ENCODE results near the gene PNKP.

PNKP gene

DNA sequence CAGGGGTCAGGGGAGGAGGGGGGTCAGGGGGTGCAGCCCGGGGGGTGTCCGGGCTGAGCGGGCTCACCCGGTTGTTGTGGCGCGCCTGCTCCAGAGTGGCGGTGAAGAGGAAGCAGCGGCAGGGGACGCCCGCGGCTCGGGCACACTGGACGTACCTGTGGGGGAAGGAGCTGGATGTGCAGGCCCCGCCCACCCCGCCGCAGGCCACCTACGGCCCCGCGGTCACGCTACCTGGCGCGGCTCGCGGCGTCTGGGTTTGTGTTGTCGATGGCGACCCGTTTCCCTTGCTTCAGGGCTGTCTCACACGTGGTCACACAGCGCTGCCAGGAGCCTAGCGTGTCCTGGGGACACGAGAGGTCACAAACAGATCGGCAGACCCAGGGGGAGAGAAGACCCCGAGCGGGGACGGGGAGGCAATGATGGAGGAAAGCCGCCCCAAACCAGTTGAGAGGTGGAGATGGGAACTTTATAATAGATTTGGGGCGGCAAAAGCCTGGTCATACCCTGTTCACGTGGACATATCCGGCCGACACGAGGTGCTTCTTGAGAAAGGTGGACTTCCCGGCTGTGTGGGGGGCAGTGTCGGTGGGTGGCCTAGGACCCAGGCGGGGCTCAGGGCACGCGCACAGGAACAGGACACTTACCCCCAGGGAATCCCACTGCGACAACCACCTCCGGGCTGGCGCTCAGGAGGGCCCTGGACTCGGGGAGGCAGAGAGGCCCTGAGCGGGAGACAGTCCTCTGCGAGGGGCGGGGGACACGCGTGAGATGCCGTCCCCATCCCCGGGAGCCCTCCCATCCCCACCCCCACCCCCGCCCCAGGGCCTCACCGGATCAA, 5.6 kb downstream of the PNKP start:
- no peak overlapping the region for H3K9ac ChIP-seq (ENCODE audit: low read length)
- no peak overlapping the region for H3K23ac ChIP-seq (ENCODE audit: low read length in 2 of 2)
- no peak overlapping the region for H2BK120ac ChIP-seq (ENCODE audit: low read depth, low read length)
- peaks cover 57% of the 10 kb centered on the region for H3K4me1 ChIP-seq (ENCODE audit: control insufficient read depth, insufficient read depth, low read depth, low read length)
- DNase-seq = no peak
- H3K4me3 ChIP-seq (ENCODE audit: insufficient read depth in 1 of 2, low read depth in 1 of 2, low read length in 2 of 2) = no peak overlapping the region
- H3K9me3 ChIP-seq (ENCODE audit: control insufficient read depth, low read length) = no peaks in the 10 kb centered on the region
- H3K14ac ChIP-seq (ENCODE audit: low read length in 2 of 2) = no peak overlapping the region
- no peak overlapping the region for H2BK12ac ChIP-seq (ENCODE audit: low read length in 2 of 2)
- no peak overlapping the region for H2AFZ ChIP-seq (ENCODE audit: low read depth, low read length)
- no peak overlapping the region for H4K8ac ChIP-seq (ENCODE audit: low read length)
- no peaks in the 10 kb centered on the region for H3K27me3 ChIP-seq (ENCODE audit: control insufficient read depth in 1 of 2, insufficient read depth in 1 of 2, low read length in 2 of 2)
- H3K4me2 ChIP-seq (ENCODE audit: low read length, poor library complexity, severe bottlenecking) = no peak overlapping the region
- no peak overlapping the region for H3K18ac ChIP-seq (ENCODE audit: low read depth in 1 of 2, low read length in 2 of 2)
- H2BK5ac ChIP-seq (ENCODE audit: low read depth, low read length, poor library complexity, severe bottlenecking) = no peak overlapping the region
- H2BK15ac ChIP-seq (ENCODE audit: low read depth, poor library complexity, severe bottlenecking) = no peak overlapping the region
- H3K27ac ChIP-seq (ENCODE audit: low read length, poor library complexity, severe bottlenecking) = no peak overlapping the region
- H3K4ac ChIP-seq (ENCODE audit: low read depth in 1 of 2, low read length in 2 of 2) = no peak overlapping the region
- H3K36me3 ChIP-seq (ENCODE audit: control insufficient read depth in 1 of 2, insufficient read depth in 2 of 2, low read depth in 1 of 2, low read length in 2 of 2) = peaks cover 65 to 87% of the 10 kb centered on the region in 2 experiments
- peaks cover 22% of the 10 kb centered on the region for H3K79me1 ChIP-seq (replicated peaks; ENCODE audit: low read length, poor library complexity, severe bottlenecking)
- 95% methylated on average over 44 of the region's 60 CpGs for WGBS
- no peak overlapping the region for H4K91ac ChIP-seq (ENCODE audit: low read length)
- H2AK5ac ChIP-seq (ENCODE audit: low read length, severe bottlenecking) = no peak overlapping the region

DNA sequence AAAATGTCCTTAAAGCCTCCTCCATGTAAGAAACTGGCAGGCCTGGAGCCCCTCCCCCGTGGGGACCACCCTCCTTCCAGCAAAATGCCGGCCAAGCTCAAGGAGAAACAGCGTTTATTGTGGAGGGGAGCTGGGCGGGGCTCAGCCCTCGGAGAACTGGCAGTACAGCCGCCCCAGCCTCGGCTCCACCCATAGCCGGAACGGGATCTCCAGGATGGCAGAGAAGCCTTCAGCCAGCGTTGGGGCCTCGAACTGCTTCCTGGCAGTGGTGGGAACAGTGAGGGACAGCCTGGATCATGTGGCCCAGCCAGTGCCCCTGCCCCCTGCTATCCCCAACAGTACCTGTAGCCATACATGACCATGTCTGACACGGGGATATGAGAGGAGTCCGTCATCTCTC, 6.3 kb downstream of the PNKP start:
- Histone ChIP-seq H3K23ac (ENCODE audit: low read length in 2 of 2) (no peak overlapping the region), H3K9ac (ENCODE audit: low read length) (no peak overlapping the region), H3K79me1 (replicated peaks; ENCODE audit: low read length, poor library complexity, severe bottlenecking) (peaks cover 23% of the 10 kb centered on the region), H3K14ac (ENCODE audit: low read length in 2 of 2) (no peak overlapping the region), H2AK5ac (ENCODE audit: low read length, severe bottlenecking) (no peak overlapping the region), H3K36me3 (ENCODE audit: control insufficient read depth in 1 of 2, insufficient read depth in 2 of 2, low read depth in 1 of 2, low read length in 2 of 2) (peaks cover 69 to 92% of the 10 kb centered on the region in 2 experiments), H2AFZ (ENCODE audit: low read depth, low read length) (no peak overlapping the region), H3K4ac (ENCODE audit: low read depth in 1 of 2, low read length in 2 of 2) (no peak overlapping the region), H3K27me3 (ENCODE audit: control insufficient read depth in 1 of 2, insufficient read depth in 1 of 2, low read length in 2 of 2) (no peaks in the 10 kb centered on the region), H2BK12ac (ENCODE audit: low read length in 2 of 2) (no peak overlapping the region), H3K4me3 (ENCODE audit: insufficient read depth in 1 of 2, low read depth in 1 of 2, low read length in 2 of 2) (no peak overlapping the region), H3K4me2 (ENCODE audit: low read length, poor library complexity, severe bottlenecking) (no peak overlapping the region), H3K27ac (ENCODE audit: low read length, poor library complexity, severe bottlenecking) (no peak overlapping the region), H2BK120ac (ENCODE audit: low read depth, low read length) (no peak overlapping the region), H3K18ac (ENCODE audit: low read depth in 1 of 2, low read length in 2 of 2) (no peak overlapping the region), H3K9me3 (ENCODE audit: control insufficient read depth, low read length) (no peaks in the 10 kb centered on the region), H2BK15ac (ENCODE audit: low read depth, poor library complexity, severe bottlenecking) (no peak overlapping the region), H3K4me1 (ENCODE audit: control insufficient read depth, insufficient read depth, low read depth, low read length) (peaks cover 55% of the 10 kb centered on the region), H2BK5ac (ENCODE audit: low read depth, low read length, poor library complexity, severe bottlenecking) (no peak overlapping the region), H4K91ac (ENCODE audit: low read length) (no peak overlapping the region), H4K8ac (ENCODE audit: low read length) (no peak overlapping the region)
- WGBS = 62% methylated on average over 12 of the region's 13 CpGs
- no peak for DNase-seq

DNA sequence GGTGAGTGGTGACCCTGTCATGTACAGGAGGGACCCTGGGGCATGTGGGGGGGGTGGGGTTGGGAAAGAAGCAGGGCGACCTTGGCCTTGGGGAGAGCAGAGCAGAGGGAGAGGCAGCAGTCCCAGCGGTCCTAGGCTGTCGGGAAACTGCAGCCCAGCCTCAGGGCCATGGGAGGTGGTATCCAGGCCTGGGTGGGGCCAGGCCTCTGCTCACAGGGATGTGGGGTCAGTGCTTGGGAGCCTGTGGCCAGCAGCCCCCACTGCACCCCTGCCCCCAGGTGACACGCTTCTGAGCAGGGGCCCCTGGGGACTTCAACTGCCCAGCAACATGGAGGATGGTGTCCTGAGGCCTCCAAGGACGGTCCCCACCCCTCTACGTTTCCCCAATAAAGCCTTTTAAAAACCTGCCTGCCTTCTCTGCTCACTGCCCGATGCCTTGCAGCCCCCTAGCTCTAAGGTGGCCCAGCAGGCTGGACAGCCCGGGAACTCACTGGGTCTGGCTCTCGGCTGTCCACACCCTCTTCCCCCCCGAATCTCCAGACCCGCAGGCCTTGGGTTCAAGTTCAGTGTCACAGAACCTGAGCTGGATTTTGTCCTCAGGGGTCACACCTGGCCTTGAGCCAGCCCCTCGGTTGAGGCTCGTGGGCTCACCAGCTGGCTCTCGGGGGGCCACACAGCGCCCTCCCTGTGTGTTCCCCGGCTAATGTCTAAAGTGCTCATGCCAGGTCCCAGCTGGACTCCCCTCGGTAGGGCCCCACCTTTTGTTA, 6.9 kb downstream of the PNKP start:
- Histone ChIP-seq H3K4ac (ENCODE audit: low read depth in 1 of 2, low read length in 2 of 2) (no peak overlapping the region), H3K23ac (ENCODE audit: low read length in 2 of 2) (no peak overlapping the region), H3K36me3 (ENCODE audit: control insufficient read depth in 1 of 2, insufficient read depth in 2 of 2, low read depth in 1 of 2, low read length in 2 of 2) (peaks cover 74 to 95% of the 10 kb centered on the region in 2 experiments), H3K9ac (ENCODE audit: low read length) (no peak overlapping the region), H3K27ac (ENCODE audit: low read length, poor library complexity, severe bottlenecking) (no peak overlapping the region), H3K4me3 (ENCODE audit: insufficient read depth in 1 of 2, low read depth in 1 of 2, low read length in 2 of 2) (no peak overlapping the region), H2BK120ac (ENCODE audit: low read depth, low read length) (no peak overlapping the region), H2AK5ac (ENCODE audit: low read length, severe bottlenecking) (peak overlapping the region; percentile 11), H2BK15ac (ENCODE audit: low read depth, poor library complexity, severe bottlenecking) (no peak overlapping the region), H3K14ac (ENCODE audit: low read length in 2 of 2) (no peak overlapping the region), H3K9me3 (ENCODE audit: control insufficient read depth, low read length) (no peaks in the 10 kb centered on the region), H4K8ac (ENCODE audit: low read length) (no peak overlapping the region), H3K18ac (ENCODE audit: low read depth in 1 of 2, low read length in 2 of 2) (no peak overlapping the region), H3K27me3 (ENCODE audit: control insufficient read depth in 1 of 2, insufficient read depth in 1 of 2, low read length in 2 of 2) (no peaks in the 10 kb centered on the region), H3K79me1 (replicated peaks; ENCODE audit: low read length, poor library complexity, severe bottlenecking) (peaks cover 25% of the 10 kb centered on the region), H2BK5ac (ENCODE audit: low read depth, low read length, poor library complexity, severe bottlenecking) (no peak overlapping the region), H3K4me2 (ENCODE audit: low read length, poor library complexity, severe bottlenecking) (no peak overlapping the region), H3K4me1 (ENCODE audit: control insufficient read depth, insufficient read depth, low read depth, low read length) (peaks cover 52% of the 10 kb centered on the region), H4K91ac (ENCODE audit: low read length) (no peak overlapping the region), H2AFZ (ENCODE audit: low read depth, low read length) (no peak overlapping the region), H2BK12ac (ENCODE audit: low read length in 2 of 2) (no peak overlapping the region)
- DNase-seq = no peak
- 89% methylated on average over 17 of the region's 17 CpGs for WGBS

DNA sequence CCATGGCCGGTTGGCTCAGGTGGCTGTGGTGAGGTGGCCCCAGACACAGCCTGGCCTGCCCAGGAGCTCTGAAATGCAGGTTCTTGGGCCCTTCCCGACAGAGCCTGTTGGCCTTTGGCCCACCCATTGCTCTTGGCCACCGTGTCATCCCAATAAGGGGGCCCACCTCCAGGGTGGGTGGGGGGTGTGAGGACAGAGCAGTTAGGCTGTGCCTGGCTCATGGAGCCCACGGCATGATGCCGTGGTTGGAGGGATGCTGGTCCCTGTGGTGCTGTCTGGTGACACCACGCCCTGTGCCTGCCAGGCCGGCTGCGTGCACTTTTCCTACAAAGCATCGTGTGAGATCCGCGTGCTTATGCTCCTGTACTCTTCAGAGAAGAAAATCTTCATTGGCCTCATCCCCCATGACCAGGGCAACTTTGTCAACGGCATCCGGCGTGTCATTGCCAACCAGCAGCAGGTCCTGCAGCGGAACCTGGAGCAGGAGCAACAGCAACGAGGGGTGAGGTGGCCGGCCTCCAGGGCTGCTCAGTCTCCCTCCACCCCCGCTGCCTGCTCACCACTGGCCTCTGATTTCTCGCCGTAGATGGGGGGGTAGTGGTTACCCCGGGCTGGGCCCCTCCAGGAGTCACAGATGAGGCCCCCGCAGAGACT, 7.6 kb downstream of the PNKP start:
- H3K14ac ChIP-seq (ENCODE audit: low read length in 2 of 2) = no peak overlapping the region
- H3K4me1 ChIP-seq (ENCODE audit: control insufficient read depth, insufficient read depth, low read depth, low read length) = peaks cover 50% of the 10 kb centered on the region
- H3K4ac ChIP-seq (ENCODE audit: low read depth in 1 of 2, low read length in 2 of 2) = no peak overlapping the region
- no peak overlapping the region for H3K23ac ChIP-seq (ENCODE audit: low read length in 2 of 2)
- H2AK5ac ChIP-seq (ENCODE audit: low read length, severe bottlenecking) = peak overlapping the region; percentile 55
- H3K27ac ChIP-seq (ENCODE audit: low read length, poor library complexity, severe bottlenecking) = peak overlapping the region; percentile 86
- H3K27me3 ChIP-seq (ENCODE audit: control insufficient read depth in 1 of 2, insufficient read depth in 1 of 2, low read length in 2 of 2) = no peaks in the 10 kb centered on the region
- no peak overlapping the region for H4K8ac ChIP-seq (ENCODE audit: low read length)
- H4K91ac ChIP-seq (ENCODE audit: low read length) = peak overlapping the region; percentile 34
- no peak overlapping the region for H3K18ac ChIP-seq (ENCODE audit: low read depth in 1 of 2, low read length in 2 of 2)
- no peak overlapping the region for H3K4me3 ChIP-seq (ENCODE audit: insufficient read depth in 1 of 2, low read depth in 1 of 2, low read length in 2 of 2)
- peak overlapping the region; percentile 39 for H2BK5ac ChIP-seq (ENCODE audit: low read depth, low read length, poor library complexity, severe bottlenecking)
- no peak overlapping the region for H2BK120ac ChIP-seq (ENCODE audit: low read depth, low read length)
- DNase-seq = no peak
- H3K9ac ChIP-seq (ENCODE audit: low read length) = no peak overlapping the region
- 92% methylated on average over 22 of the region's 22 CpGs for WGBS
- no peaks in the 10 kb centered on the region for H3K9me3 ChIP-seq (ENCODE audit: control insufficient read depth, low read length)
- H2BK15ac ChIP-seq (ENCODE audit: low read depth, poor library complexity, severe bottlenecking) = no peak overlapping the region
- peaks cover 27% of the 10 kb centered on the region for H3K79me1 ChIP-seq (replicated peaks; ENCODE audit: low read length, poor library complexity, severe bottlenecking)
- H3K4me2 ChIP-seq (ENCODE audit: low read length, poor library complexity, severe bottlenecking) = no peak overlapping the region
- peaks cover 79 to 98% of the 10 kb centered on the region in 2 experiments for H3K36me3 ChIP-seq (ENCODE audit: control insufficient read depth in 1 of 2, insufficient read depth in 2 of 2, low read depth in 1 of 2, low read length in 2 of 2)
- H2BK12ac ChIP-seq (ENCODE audit: low read length in 2 of 2) = peak overlapping the region in 1 of 2 experiments; percentile 7
- no peak overlapping the region for H2AFZ ChIP-seq (ENCODE audit: low read depth, low read length)

Measured in mesenchymal stem cell (in vitro differentiated cells and primary cell).